ENCODE data around the gene UGDH. TPM values are rescaled to one million over a fixed set of nuclear protein-coding genes. Genes with fewer than 3 reads are reported as not detected.
"Not testable (repeated sequence)": the region's sequence is repeated elsewhere in the genome, so short reads cannot be mapped to it uniquely, and the experiment has no call there.

UGDH gene
- total RNA-seq, 1 experiment from 2014 or later, result 10.3 TPM

GRCh38 chr4:39562792-39563191 is 35.6 kb upstream of the UGDH start:
- Histone ChIP-seq H3K4me1 (ENCODE audit: low read length) (no peaks in the 10 kb centered on the region), H3K79me2 (ENCODE audit: low read length) (peaks cover 57% of the 10 kb centered on the region), H3K4me3 (ENCODE audit: low read length) (no peak overlapping the region), H3K27ac (ENCODE audit: low read length) (no peak overlapping the region), H3K27me3 (ENCODE audit: low read length) (no peaks in the 10 kb centered on the region), H3K4me2 (ENCODE audit: low read depth, low read length, poor library complexity, severe bottlenecking) (no peak overlapping the region), H3K9ac (ENCODE audit: low read length) (no peak overlapping the region), H4K20me1 (ENCODE audit: insufficient read depth, low read depth, low read length) (no peaks in the 10 kb centered on the region), H3K9me3 (ENCODE audit: low read length) (no peaks in the 10 kb centered on the region), H3K9me2 (replicated peaks; ENCODE audit: insufficient read depth, low read length) (no peaks in the 10 kb centered on the region), H2AFZ (ENCODE audit: low read length) (no peak overlapping the region), H3K36me3 (ENCODE audit: insufficient read depth, low read length) (peaks cover 30% of the 10 kb centered on the region)
- no peak for DNase-seq

- H3K27me3 ChIP-seq (ENCODE audit: low read length), result no peaks in the 10 kb centered on the region
- no peak overlapping the region for H2AFZ ChIP-seq (ENCODE audit: low read length)
- peaks cover 37% of the 10 kb centered on the region for H3K36me3 ChIP-seq (ENCODE audit: insufficient read depth, low read length)
- no peak overlapping the region for H3K4me3 ChIP-seq (ENCODE audit: low read length)
- H3K4me2 ChIP-seq (ENCODE audit: low read depth, low read length, poor library complexity, severe bottlenecking), result no peak overlapping the region
- H3K9ac ChIP-seq (ENCODE audit: low read length), result no peak overlapping the region
- H3K9me2 ChIP-seq (replicated peaks; ENCODE audit: insufficient read depth, low read length), result no peaks in the 10 kb centered on the region
- H3K79me2 ChIP-seq (ENCODE audit: low read length), result peaks cover 54% of the 10 kb centered on the region
- no peaks in the 10 kb centered on the region for H3K9me3 ChIP-seq (ENCODE audit: low read length)
- no peaks in the 10 kb centered on the region for H3K4me1 ChIP-seq (ENCODE audit: low read length)
- no peaks in the 10 kb centered on the region for H4K20me1 ChIP-seq (ENCODE audit: insufficient read depth, low read depth, low read length)
- H3K27ac ChIP-seq (ENCODE audit: low read length), result no peak overlapping the region
- DNase-seq, result no peak
These were observed 32.4 kb upstream of the UGDH start for GRCh38 chr4:39559626-39560025.

GRCh38 chr4:39555472-39555871 is 28.2 kb upstream of the UGDH start:
- no peak overlapping the region for H3K4me3 ChIP-seq (ENCODE audit: low read length)
- H3K4me1 ChIP-seq (ENCODE audit: low read length), result no peaks in the 10 kb centered on the region
- H3K9me3 ChIP-seq (ENCODE audit: low read length), result no peaks in the 10 kb centered on the region
- no peak for DNase-seq
- no peak overlapping the region for H2AFZ ChIP-seq (ENCODE audit: low read length)
- no peak overlapping the region for H3K9ac ChIP-seq (ENCODE audit: low read length)
- H3K79me2 ChIP-seq (ENCODE audit: low read length), result peaks cover 32% of the 10 kb centered on the region
- no peak overlapping the region for H3K4me2 ChIP-seq (ENCODE audit: low read depth, low read length, poor library complexity, severe bottlenecking)
- H3K27me3 ChIP-seq (ENCODE audit: low read length), result no peaks in the 10 kb centered on the region
- H4K20me1 ChIP-seq (ENCODE audit: insufficient read depth, low read depth, low read length), result no peaks in the 10 kb centered on the region
- H3K36me3 ChIP-seq (ENCODE audit: insufficient read depth, low read length), result peaks cover 44% of the 10 kb centered on the region
- no peak overlapping the region for H3K27ac ChIP-seq (ENCODE audit: low read length)
- no peaks in the 10 kb centered on the region for H3K9me2 ChIP-seq (replicated peaks; ENCODE audit: insufficient read depth, low read length)

- Histone ChIP-seq H3K9ac (ENCODE audit: low read length) (no peak overlapping the region), H3K4me3 (ENCODE audit: low read length) (no peak overlapping the region), H3K27ac (ENCODE audit: low read length) (no peak overlapping the region), H3K36me3 (ENCODE audit: insufficient read depth, low read length) (peaks cover 30% of the 10 kb centered on the region; the same call in 1 of the 2 replicates), H3K9me2 (replicated peaks; ENCODE audit: insufficient read depth, low read length) (no peaks in the 10 kb centered on the region), H3K79me2 (ENCODE audit: low read length) (peaks cover 7% of the 10 kb centered on the region), H3K4me2 (ENCODE audit: low read depth, low read length, poor library complexity, severe bottlenecking) (no peak overlapping the region), H4K20me1 (ENCODE audit: insufficient read depth, low read depth, low read length) (no peaks in the 10 kb centered on the region), H2AFZ (ENCODE audit: low read length) (no peak overlapping the region), H3K27me3 (ENCODE audit: low read length) (no peaks in the 10 kb centered on the region), H3K9me3 (ENCODE audit: low read length) (no peaks in the 10 kb centered on the region), H3K4me1 (ENCODE audit: low read length) (no peaks in the 10 kb centered on the region)
- no peak for DNase-seq
These were observed 21.3 kb upstream of the UGDH start for GRCh38 chr4:39548425-39549067.

GRCh38 chr4:39544580-39545315 is 17.5 kb upstream of the UGDH start:
- Histone ChIP-seq H2AFZ (ENCODE audit: low read length) (no peak overlapping the region), H3K27me3 (ENCODE audit: low read length) (no peaks in the 10 kb centered on the region), H4K20me1 (ENCODE audit: insufficient read depth, low read depth, low read length) (no peaks in the 10 kb centered on the region), H3K4me3 (ENCODE audit: low read length) (no peak overlapping the region), H3K9me2 (replicated peaks; ENCODE audit: insufficient read depth, low read length) (no peaks in the 10 kb centered on the region), H3K79me2 (ENCODE audit: low read length) (no peaks in the 10 kb centered on the region), H3K27ac (ENCODE audit: low read length) (no peak overlapping the region), H3K36me3 (ENCODE audit: insufficient read depth, low read length) (peaks cover 17% of the 10 kb centered on the region; the same call in 1 of the 2 replicates), H3K9me3 (ENCODE audit: low read length) (no peaks in the 10 kb centered on the region), H3K4me1 (ENCODE audit: low read length) (peaks cover 15% of the 10 kb centered on the region), H3K4me2 (ENCODE audit: low read depth, low read length, poor library complexity, severe bottlenecking) (no peak overlapping the region), H3K9ac (ENCODE audit: low read length) (no peak overlapping the region)
- DNase-seq, result no peak

- H4K20me1 ChIP-seq (ENCODE audit: insufficient read depth, low read depth, low read length); H3K4me3 ChIP-seq (ENCODE audit: low read length); H2AFZ ChIP-seq (ENCODE audit: low read length); H3K9me2 ChIP-seq (replicated peaks; ENCODE audit: insufficient read depth, low read length); DNase-seq; H3K79me2 ChIP-seq (ENCODE audit: low read length); H3K9ac ChIP-seq (ENCODE audit: low read length); H3K9me3 ChIP-seq (ENCODE audit: low read length); H3K4me2 ChIP-seq (ENCODE audit: low read depth, low read length, poor library complexity, severe bottlenecking); H3K27ac ChIP-seq (ENCODE audit: low read length); H3K27me3 ChIP-seq (ENCODE audit: low read length): not testable (repeated sequence)
- Histone ChIP-seq H3K4me1 (ENCODE audit: low read length) (peaks cover 15% of the 10 kb centered on the region), H3K36me3 (ENCODE audit: insufficient read depth, low read length) (peaks cover 16% of the 10 kb centered on the region; the same call in 1 of the 2 replicates)
These were observed 16.8 kb upstream of the UGDH start for GRCh38 chr4:39544080-39544479.

GRCh38 chr4:39543034-39543433 is 15.8 kb upstream of the UGDH start:
- H3K9me3 ChIP-seq (ENCODE audit: low read length), result no peaks in the 10 kb centered on the region
- H3K27ac ChIP-seq (ENCODE audit: low read length), result peak overlapping the region; percentile 61
- H3K9ac ChIP-seq (ENCODE audit: low read length), result no peak overlapping the region
- no peak overlapping the region for H3K4me2 ChIP-seq (ENCODE audit: low read depth, low read length, poor library complexity, severe bottlenecking)
- peaks cover 15% of the 10 kb centered on the region for H3K4me1 ChIP-seq (ENCODE audit: low read length)
- no peaks in the 10 kb centered on the region for H3K79me2 ChIP-seq (ENCODE audit: low read length)
- DNase-seq, result no peak
- H3K4me3 ChIP-seq (ENCODE audit: low read length), result no peak overlapping the region
- H4K20me1 ChIP-seq (ENCODE audit: insufficient read depth, low read depth, low read length), result no peaks in the 10 kb centered on the region
- H2AFZ ChIP-seq (ENCODE audit: low read length), result no peak overlapping the region
- no peaks in the 10 kb centered on the region for H3K27me3 ChIP-seq (ENCODE audit: low read length)
- H3K36me3 ChIP-seq (ENCODE audit: insufficient read depth, low read length), result peaks cover 16% of the 10 kb centered on the region; the same call in 1 of the 2 replicates
- H3K9me2 ChIP-seq (replicated peaks; ENCODE audit: insufficient read depth, low read length), result no peaks in the 10 kb centered on the region

GRCh38 chr4:39542611-39543012 is 15.4 kb upstream of the UGDH start:
- H3K79me2 ChIP-seq (ENCODE audit: low read length), result no peaks in the 10 kb centered on the region
- no peaks in the 10 kb centered on the region for H3K9me2 ChIP-seq (replicated peaks; ENCODE audit: insufficient read depth, low read length)
- no peaks in the 10 kb centered on the region for H3K9me3 ChIP-seq (ENCODE audit: low read length)
- peaks cover 16% of the 10 kb centered on the region; the same call in 1 of the 2 replicates for H3K36me3 ChIP-seq (ENCODE audit: insufficient read depth, low read length)
- H3K4me3 ChIP-seq (ENCODE audit: low read length), result no peak overlapping the region
- H3K4me1 ChIP-seq (ENCODE audit: low read length), result peaks cover 15% of the 10 kb centered on the region
- H4K20me1 ChIP-seq (ENCODE audit: insufficient read depth, low read depth, low read length), result no peaks in the 10 kb centered on the region
- no peak overlapping the region for H3K9ac ChIP-seq (ENCODE audit: low read length)
- DNase-seq, result no peak
- H3K27ac ChIP-seq (ENCODE audit: low read length), result peak overlapping the region; percentile 61
- H3K27me3 ChIP-seq (ENCODE audit: low read length), result no peaks in the 10 kb centered on the region
- no peak overlapping the region for H3K4me2 ChIP-seq (ENCODE audit: low read depth, low read length, poor library complexity, severe bottlenecking)
- H2AFZ ChIP-seq (ENCODE audit: low read length), result no peak overlapping the region
